Measurements from ENCODE around the gene NUDT6. TPM values are rescaled to one million over a fixed set of nuclear protein-coding genes. Genes with fewer than 3 reads are reported as not detected.
A peak's percentile ranks its signal among the peaks of the same experiment; 100 is the strongest.

NUDT6 gene, protein sequence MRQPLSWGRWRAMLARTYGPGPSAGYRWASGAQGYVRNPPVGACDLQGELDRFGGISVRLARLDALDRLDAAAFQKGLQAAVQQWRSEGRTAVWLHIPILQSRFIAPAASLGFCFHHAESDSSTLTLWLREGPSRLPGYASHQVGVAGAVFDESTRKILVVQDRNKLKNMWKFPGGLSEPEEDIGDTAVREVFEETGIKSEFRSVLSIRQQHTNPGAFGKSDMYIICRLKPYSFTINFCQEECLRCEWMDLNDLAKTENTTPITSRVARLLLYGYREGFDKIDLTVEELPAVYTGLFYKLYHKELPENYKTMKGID
- 10 to 100 TPM in 6 of 9 donors, 1 to 10 TPM in 3; 6.7 to 19.8 (median 15.1) TPM for total RNA-seq
- 10 to 100 TPM in 1 of 2 donors, 1 to 10 TPM in 1; 6.9 to 22.5 TPM for polyA plus RNA-seq
- long read RNA-seq, donor 1, transcript NUDT6-201 (5 exons, 1,169 nt) = major isoform, 15 of 18 reads
- long read RNA-seq, donor 1, partial matches to known transcripts = 1 of 18 reads
- long read RNA-seq, donor 1, other reads (novel, unspliced or antisense) = 2 of 18 reads
- long read RNA-seq, donor 2, transcript NUDT6-201 (5 exons, 1,169 nt) = major isoform, 24 of 30 reads
- long read RNA-seq, donor 2, partial matches to known transcripts = 2 of 30 reads
- long read RNA-seq, donor 2, other reads (novel, unspliced or antisense) = 4 of 30 reads
- long read RNA-seq, donor 3, partial matches to known transcripts = 1 of 7 reads
- long read RNA-seq, donor 3, other reads (novel, unspliced or antisense) = 1 of 7 reads

DNA sequence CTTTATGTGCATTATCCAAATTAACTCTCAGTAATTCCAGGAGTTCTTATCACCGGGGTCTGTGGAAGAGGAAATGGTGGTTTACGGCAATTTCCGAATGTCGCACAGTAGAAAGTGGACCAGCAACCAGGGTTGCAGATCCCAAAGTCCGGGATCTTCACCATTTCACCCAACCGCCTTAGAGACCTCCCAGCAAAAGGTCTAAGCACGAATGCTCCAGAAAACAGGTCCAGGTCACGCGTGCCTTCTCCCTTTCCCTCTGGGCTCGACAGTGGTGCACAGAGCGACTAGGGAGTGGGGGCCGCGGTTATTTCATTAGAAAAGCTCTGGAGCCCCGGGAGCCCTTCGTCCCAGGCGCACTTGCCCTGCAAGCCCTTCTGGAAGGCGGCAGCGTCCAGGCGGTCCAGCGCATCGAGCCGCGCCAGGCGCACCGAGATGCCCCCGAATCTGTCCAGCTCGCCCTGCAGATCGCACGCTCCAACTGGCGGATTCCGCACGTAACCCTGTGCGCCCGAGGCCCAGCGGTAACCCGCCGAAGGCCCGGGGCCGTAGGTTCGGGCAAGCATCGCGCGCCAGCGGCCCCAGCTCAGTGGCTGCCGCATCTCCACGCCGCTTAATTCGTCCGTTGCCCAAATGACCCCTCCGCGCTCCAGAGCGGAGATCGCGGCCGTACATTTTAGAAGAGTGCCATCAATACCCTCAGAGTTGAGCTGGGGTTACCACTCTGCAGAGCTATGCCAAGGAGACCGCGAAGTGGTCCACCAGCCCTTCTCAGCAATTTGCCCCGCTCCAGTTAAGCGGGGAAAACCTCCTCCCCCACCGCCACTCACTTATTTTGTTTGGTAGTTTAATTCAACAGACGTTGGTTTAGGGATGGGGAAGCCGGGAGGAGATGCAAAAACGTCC, at the start of gene NUDT6:
NUDT6 (minus strand) TSS at position 627 of the 906 bp plus-strand sequence; CDS start at position 602, 25 bp downstream.
- 0 to 1% (median 1%) methylated on average over 31 to 63 of the region's 63 CpGs for WGBS, 4 donors
- peaks cover 0 to 21% (median 12%) of the 10 kb centered on the region in 12 donors for H3K4me1 ChIP-seq
- intact Hi-C loops (cut with DNase I) = loop anchor here in 8 of 10 donors (2.0 to 10.0 kb wide), 9 partner anchors 95 to 1343 kb away; partner anchors contain the start of genes BBS12 (in 3 of the 8) and FGF2 (in 3 of the 8)

DNA sequence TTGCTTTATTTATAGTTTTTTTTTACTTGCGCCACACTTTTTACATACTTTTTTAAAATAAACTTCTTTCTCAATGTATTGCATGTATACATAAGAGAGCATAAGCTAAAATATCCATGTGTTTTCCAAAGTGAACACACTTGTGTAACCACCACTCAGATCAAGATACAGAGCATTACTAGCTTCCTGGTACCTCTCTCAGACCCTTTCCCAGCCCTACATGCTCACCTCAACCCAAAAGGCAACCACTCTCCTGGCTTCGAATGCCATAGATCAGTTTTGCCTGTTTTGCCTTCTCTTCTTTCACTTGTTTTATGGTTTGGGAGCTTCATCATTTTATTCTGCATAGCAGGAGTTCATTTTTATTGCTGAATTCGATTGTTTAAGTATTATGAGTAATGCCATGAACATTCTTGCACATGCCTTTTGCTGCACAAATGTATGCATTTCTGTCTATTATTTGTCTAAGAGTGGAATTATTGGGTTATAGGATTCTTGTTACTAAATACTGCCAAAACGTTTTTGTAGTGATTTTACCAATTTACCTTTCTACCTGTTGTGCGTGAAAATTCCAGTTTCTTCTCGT, 45.9 kb upstream of the NUDT6 start:
- DNase-seq (no peak), ATAC-seq (no peak)
- H3K4me1 ChIP-seq = no peaks in the 10 kb centered on the region
- H3K36me3 ChIP-seq = peaks cover 0 to 7% (median 0%) of the 10 kb centered on the region in 9 donors
- H3K27ac ChIP-seq = no peak overlapping the region
- no peaks in the 10 kb centered on the region for H3K27me3 ChIP-seq
- no peaks in the 10 kb centered on the region for H3K9me3 ChIP-seq
- TF ChIP-seq, protein P1, sequence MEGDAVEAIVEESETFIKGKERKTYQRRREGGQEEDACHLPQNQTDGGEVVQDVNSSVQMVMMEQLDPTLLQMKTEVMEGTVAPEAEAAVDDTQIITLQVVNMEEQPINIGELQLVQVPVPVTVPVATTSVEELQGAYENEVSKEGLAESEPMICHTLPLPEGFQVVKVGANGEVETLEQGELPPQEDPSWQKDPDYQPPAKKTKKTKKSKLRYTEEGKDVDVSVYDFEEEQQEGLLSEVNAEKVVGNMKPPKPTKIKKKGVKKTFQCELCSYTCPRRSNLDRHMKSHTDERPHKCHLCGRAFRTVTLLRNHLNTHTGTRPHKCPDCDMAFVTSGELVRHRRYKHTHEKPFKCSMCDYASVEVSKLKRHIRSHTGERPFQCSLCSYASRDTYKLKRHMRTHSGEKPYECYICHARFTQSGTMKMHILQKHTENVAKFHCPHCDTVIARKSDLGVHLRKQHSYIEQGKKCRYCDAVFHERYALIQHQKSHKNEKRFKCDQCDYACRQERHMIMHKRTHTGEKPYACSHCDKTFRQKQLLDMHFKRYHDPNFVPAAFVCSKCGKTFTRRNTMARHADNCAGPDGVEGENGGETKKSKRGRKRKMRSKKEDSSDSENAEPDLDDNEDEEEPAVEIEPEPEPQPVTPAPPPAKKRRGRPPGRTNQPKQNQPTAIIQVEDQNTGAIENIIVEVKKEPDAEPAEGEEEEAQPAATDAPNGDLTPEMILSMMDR (IDR thresholded peaks at IDR 0.05) = no peak
- no peak for TF ChIP-seq POLR2A (IDR thresholded peaks at IDR 0.05)
- 72 to 85% (median 73%) methylated on average over 6 of the region's 6 CpGs for WGBS, 4 donors
- H3K4me3 ChIP-seq = no peak overlapping the region
- intact Hi-C loops (cut with DNase I) = no loop called here

More for the DNA sequence above, at the start of gene NUDT6:
- Histone ChIP-seq H3K27ac (peak within 1 kb of the TSS; percentile 62 to 86 (median 77)), H3K9me3 (no peaks in the 10 kb centered on the region), H3K4me3 (peak within 1 kb of the TSS; percentile 68 to 95 (median 85)), H3K36me3 (peaks cover 0 to 3% (median 0%) of the 10 kb centered on the region in 9 donors), H3K27me3 (no peaks in the 10 kb centered on the region)
- ATAC-seq (peak; percentile 91 to 94 (median 92)), DNase-seq (peak; percentile 57 to 78 (median 70))
- TF ChIP-seq POLR2A (IDR thresholded peaks at IDR 0.05) = no peak
- TF ChIP-seq, protein P1 (IDR thresholded peaks at IDR 0.05) = no peak

GRCh38 chr4:122967231-122967630, 44.8 kb upstream of the NUDT6 start:
- WGBS, 4 donors = 95 to 98% (median 97%) methylated on average over 3 of the region's 3 CpGs
- Histone ChIP-seq H3K36me3 (peaks cover 0 to 7% (median 0%) of the 10 kb centered on the region in 9 donors), H3K27me3 (no peaks in the 10 kb centered on the region), H3K9me3 (no peaks in the 10 kb centered on the region), H3K27ac (no peak overlapping the region), H3K4me3 (no peak overlapping the region), H3K4me1 (no peaks in the 10 kb centered on the region)
- ATAC-seq (no peak), DNase-seq (no peak)
- TF ChIP-seq, protein P1 (IDR thresholded peaks at IDR 0.05) = no peak
- no peak for TF ChIP-seq POLR2A (IDR thresholded peaks at IDR 0.05)
- intact Hi-C loops (cut with DNase I) = no loop called here
